Measurements from ENCODE around the gene DENND6B.

Gene DENND6B

GRCh38 chr22:50289942-50290630, 36.7 kb downstream of the DENND6B start:
- in situ Hi-C loops (cut with HindIII; ENCODE audit: low sequenced_read_pairs): no loop called here

- in situ Hi-C loops (cut with HindIII; ENCODE audit: low sequenced_read_pairs): no loop called here
These were observed 37.5 kb downstream of the DENND6B start for GRCh38 chr22:50289151-50289941.

DNA sequence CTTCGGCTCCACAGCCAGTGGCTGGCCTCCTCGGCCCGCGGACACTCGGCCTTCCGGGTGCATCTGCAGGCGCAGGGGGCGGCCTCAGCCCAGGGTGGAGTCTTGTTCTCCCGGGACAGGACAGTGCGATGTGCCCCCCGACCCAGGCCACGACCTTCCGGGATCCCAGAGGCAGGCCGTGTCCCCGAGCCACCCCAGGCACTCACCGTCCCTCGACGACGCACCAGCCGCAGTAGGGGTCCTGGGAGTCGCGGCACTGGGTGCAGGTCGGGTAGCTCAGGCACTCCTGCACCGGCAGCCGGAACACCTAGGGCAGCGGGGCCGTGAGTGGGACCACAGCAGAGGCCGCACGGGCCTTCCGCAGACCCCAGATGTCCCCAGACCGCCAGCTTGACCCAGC, 39.1 kb downstream of the DENND6B start:
- in situ Hi-C loops (cut with HindIII; ENCODE audit: low sequenced_read_pairs): no loop called here

- in situ Hi-C loops (cut with HindIII; ENCODE audit: low sequenced_read_pairs): no loop called here
These were observed 40.0 kb downstream of the DENND6B start for GRCh38 chr22:50286701-50287318.

DNA sequence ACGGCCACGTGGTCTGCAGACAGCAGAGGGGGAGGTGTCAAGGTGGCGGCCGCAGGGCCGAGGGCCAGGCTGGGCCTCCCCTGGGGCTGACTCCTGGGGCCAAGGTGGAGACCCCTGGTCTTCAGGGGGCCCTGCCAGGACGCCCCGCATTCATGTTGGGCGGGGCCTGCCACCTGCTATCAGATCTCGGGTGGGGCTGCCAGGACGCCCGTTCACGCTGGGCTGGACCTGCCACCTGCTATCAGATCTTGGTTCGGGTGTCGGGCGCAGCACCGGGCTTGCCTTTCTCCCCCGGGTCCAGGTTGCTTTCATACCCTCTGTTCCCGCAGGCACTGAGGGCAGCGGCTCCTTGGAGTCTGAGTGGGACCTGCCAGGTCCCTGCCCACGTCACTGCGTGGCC, 40.5 kb downstream of the DENND6B start:
- in situ Hi-C loops (cut with HindIII; ENCODE audit: low sequenced_read_pairs): no loop called here

DNA sequence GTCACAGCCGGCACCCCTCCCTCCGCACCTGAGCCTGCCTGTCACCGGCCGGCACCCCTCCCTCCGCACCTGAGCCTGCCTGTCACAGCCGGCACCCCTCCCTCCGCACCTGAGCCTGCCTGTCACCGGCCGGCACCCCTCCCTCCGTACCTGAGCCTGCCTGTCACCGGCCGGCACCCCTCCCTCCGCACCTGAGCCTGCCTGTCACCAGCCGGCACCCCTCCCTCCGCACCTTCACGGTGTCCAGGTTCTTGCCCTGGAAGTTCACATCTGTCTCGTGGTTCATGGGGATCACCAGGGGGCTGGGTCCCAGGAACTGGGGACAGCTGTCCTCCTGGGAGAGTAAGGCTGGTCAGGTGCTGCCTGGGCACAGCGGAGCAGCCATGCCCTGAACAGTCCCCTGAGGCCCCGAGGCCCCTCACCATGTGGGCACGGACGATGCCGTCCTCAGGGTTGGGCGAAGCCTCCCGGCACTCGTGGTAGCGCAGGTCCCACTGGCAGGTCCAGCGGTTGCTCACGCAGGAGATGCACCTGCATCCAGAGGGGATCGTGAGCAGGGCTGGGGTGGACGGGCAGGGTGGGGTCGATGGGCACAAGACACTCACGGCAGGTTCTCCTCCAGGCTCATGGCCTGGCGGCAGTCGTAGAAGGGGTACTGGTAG, 41.1 kb downstream of the DENND6B start:
- in situ Hi-C loops (cut with HindIII; ENCODE audit: low sequenced_read_pairs): no loop called here

DNA sequence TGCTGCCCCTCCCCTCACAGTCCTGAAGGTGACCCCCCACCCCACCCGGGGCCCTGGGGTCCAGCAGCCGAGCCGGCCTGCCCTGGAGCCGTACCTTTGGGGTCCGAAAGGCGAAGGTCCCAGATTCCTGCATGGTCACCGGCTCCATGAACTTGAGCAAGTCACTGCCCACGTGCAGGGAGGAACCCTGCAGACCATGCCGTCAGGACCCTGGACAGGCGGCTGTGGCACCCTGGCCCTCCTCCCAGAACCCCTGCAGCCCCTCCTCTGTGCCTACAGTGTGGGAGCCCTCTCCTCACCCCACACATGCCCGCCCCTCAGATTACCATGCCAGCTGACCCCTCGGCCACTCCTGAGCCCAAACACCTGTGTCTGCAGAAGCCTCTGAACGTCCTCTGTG, 42.3 kb downstream of the DENND6B start:
- in situ Hi-C loops (cut with HindIII; ENCODE audit: low sequenced_read_pairs): no loop called here

DNA sequence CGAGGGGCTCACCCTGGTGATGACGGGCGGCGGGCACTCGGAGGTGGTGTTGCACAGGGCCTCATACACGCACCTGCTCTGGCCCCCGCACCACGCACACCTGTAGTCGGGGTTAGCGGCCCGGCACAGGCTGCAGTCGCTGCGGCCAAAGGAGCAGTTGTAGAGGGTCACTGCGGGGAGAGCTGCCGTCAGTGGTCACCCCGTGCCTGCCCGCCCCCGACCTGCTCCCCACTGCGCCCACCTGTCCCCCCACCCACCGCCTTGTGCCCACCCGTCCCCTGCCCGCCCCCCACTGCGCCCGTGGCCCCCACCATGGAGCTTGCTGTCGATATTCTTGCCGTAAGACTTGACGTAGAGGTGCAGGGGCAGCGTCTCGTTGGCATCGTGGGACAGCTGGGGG, 43.0 kb downstream of the DENND6B start:
- in situ Hi-C loops (cut with HindIII; ENCODE audit: low sequenced_read_pairs): no loop called here

DNA sequence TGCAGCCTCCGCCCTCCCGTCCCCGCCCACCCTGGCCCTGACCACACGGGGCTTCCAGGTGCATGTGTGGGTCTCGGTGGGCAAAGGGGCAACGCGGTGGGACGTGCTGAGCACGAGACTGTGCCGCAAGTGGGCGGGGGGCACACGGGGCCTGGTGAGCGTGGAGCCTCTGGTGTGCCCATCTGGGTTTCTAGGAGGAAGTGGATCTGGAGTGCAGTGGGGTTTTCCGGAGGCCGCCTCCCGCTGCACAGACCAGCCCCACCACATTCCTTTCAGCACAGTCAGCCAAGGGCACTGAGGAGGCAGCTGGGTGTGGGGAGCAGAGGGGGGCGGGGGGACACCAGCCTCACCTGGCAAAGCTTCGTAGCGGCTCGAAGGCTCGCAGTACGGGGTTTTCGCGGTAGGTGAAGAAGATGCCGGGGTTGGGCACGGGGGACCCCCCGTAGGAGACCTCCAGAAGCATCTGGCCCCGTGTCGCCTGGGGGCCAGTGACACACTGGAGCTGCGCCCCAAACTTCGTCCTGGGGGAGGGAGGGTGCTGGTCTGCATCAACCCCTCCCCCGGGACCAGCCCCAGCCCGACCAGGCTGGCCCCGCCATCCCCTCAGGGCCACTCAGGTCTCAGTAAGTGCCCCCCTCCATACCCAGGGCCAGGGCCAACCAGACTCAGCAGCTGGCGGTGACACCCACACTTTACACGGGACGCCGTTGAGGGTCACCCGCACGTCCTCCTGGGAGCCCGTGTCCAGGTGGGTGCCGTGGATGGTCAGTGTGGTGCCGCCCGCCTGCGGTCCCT, 44.3 kb downstream of the DENND6B start:
- in situ Hi-C loops (cut with HindIII; ENCODE audit: low sequenced_read_pairs): no loop called here

DNA sequence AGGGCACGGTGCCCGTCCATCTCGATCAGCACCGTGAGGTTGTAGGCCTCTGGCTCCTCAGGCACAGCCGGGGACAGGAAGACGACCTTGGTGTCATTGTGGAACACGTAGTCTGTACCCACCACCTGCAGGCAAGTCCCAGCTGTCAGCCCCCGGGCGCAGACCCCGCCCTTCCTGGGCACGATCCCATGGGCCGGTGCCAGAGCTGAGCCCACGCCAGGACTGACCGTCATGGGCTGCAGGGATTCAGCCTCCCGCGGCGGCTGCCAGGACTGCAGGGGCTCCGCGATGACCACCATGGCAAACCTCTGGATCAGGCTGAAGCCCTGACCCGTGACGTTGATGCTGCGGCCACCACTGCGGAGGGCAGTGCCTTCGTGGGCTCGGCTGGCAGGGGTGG, 44.9 kb downstream of the DENND6B start:
- in situ Hi-C loops (cut with HindIII; ENCODE audit: low sequenced_read_pairs): no loop called here

DNA sequence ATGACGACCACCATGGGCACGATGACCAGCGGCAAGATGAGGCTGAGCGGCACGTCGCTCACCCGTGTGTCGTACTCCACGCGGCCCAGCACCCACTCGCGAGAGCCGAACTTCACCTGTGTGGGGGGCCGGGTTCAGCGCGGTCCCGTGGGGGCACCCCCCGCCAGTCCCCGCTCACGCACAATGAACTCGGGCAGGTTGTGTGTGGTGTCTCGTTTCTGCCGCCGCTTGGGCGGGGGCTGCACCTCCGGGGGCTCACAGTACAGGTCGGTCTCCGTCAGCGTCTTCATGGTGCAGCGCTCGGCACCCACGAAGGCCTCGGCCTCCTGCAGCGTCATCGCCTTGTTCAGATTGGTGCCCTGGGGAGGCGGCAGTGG, 45.4 kb downstream of the DENND6B start:
- in situ Hi-C loops (cut with HindIII; ENCODE audit: low sequenced_read_pairs): no loop called here

DNA sequence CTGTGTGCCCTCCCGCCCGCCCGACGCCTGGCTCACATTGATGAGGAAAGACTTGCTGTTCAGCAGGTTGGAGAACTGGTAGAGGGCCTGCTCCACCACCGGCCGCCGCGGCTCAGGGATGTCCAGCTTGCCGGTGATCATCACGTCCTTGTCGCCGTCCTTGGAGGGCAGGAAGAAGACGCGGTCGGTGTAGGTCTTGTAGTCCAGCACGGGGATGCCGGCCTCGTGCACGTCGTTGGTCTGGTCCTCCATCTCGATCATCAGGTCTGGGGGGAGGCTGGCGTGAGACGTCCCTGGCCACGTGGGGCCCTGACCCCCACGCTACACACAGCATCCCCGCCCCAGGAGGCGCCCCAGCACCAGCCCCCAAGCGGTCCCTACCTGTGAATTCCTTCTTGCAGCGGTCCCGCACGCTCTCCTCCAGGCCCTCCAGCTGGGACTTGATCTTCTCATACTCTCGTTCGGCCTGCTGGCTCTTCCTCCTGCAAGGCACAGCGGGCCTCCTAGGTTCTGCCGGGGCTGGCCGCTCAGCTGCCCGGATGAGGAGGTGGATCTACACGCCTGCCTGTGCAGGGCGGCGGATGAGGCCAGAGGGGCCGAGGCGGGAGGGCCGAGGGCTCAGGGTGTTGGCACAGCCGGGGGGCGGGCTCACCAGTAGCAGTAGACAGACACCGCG, 46.0 kb downstream of the DENND6B start:
- in situ Hi-C loops (cut with HindIII; ENCODE audit: low sequenced_read_pairs): no loop called here

DNA sequence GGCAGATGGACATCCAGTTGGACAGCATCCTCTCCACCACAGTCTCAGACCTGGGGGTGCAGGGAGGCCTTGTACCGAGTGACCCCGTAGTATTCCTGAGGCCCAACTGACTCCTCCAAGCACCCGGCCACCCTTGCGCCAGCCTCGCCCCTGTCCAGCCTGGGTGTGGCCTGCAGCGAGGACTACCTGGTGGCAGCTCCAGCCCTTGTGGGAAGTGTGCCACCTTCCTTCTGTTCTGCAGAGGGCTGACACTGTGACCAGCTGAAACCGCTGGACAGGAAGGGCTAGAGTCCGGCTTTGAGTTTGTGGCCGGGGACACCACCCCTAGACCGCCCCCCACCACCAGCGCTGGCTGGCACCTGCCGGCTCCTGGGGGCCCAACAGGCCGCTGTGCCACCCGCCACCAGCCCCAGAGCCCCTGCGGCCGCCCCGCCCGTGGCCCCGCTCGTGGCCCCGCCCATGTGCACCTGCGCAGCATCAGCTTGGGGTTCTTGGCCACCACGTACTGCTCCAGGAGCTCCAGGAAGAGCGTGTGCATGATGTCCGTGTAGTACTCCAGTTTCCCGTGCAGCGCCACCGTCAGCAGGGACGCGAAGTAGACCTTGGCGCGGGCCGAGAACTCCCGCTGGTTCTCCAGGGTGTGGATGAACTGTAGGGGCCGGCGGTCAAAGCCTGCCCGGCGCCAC, 46.6 kb downstream of the DENND6B start:
- in situ Hi-C loops (cut with HindIII; ENCODE audit: low sequenced_read_pairs): no loop called here

GRCh38 chr22:50278956-50279619, 47.7 kb downstream of the DENND6B start:
- in situ Hi-C loops (cut with HindIII; ENCODE audit: low sequenced_read_pairs): no loop called here

DNA sequence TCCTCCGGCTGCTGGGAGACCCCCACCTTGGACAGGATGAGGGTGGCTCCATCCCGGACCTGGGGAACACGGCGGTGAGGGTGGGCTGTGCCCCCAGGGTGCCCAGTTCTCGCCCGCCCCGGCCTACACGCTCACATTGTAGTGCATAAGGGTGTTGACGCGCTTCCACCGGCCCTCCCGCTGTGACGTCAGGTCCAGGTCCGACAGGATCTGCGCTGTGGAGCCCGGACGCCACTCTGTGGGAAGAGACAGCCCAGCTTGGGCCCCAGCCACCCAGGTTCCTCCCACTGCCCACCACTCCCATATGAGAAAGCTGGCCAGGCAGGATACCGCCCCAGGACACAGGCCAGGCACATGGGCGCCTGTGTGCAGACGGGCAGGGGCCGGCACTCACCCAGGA, 48.4 kb downstream of the DENND6B start:
- in situ Hi-C loops (cut with HindIII; ENCODE audit: low sequenced_read_pairs): no loop called here

- in situ Hi-C loops (cut with HindIII; ENCODE audit: low sequenced_read_pairs): no loop called here
These were observed 49.1 kb downstream of the DENND6B start for GRCh38 chr22:50277761-50278160.

GRCh38 chr22:50276143-50276542, 50.7 kb downstream of the DENND6B start:
- in situ Hi-C loops (cut with HindIII; ENCODE audit: low sequenced_read_pairs): no loop called here

GRCh38 chr22:50275181-50276055, 51.4 kb downstream of the DENND6B start:
- in situ Hi-C loops (cut with HindIII; ENCODE audit: low sequenced_read_pairs): no loop called here
